Measurements from ENCODE around the gene SEPTIN1. TPM values are rescaled to one million over a fixed set of nuclear protein-coding genes. Genes with fewer than 3 reads are reported as not detected.

SEPTIN1 gene
- total and polyA plus RNA-seq, 2 donors (not counting 3 experiments of a cell fraction or from before 2014, with no cell fraction given) = 0.07 to 0.75 TPM

DNA sequence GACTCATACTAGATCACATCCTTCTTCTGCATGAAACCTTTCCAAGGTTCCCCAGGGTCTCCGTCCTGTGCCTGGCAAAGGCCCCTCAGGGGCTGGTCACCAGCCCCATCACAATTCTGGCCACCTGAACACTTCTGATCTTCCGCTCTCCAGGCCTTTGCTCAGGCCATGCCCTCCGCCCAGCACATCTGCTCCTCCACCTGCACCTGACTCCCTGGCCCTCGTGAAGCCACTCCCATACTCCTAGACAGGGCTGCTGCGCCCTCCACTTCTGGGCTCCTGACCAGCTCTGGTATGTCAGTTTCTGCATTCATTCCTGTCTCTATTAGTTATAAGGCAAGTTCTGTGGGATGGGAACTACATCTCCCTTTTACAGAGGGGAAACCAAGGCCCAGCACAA lies 9.6 kb downstream of the SEPTIN1 start:
- intact Hi-C loops (cut with micrococcal nuclease) = no loop called here
- Histone ChIP-seq H3K9me3 (replicated peaks; ENCODE audit: control insufficient read depth, insufficient read depth, low read length) (no peaks in the 10 kb centered on the region), H3K27me3 (ENCODE audit: control insufficient read depth in 2 of 2, insufficient read depth in 2 of 2, low read length in 2 of 2) (no peaks in the 10 kb centered on the region), H2AFZ (ENCODE audit: low read depth, low read length) (no peak overlapping the region), H4K20me1 (replicated peaks; ENCODE audit: control insufficient read depth, extremely low read depth, insufficient read depth, low read length) (no peaks in the 10 kb centered on the region), H3K4me3 (replicated peaks in 1 of 3; ENCODE audit: insufficient read depth in 1 of 3, low read depth in 1 of 3, low read length in 3 of 3) (no peak overlapping the region), H3K9me1 (replicated peaks; ENCODE audit: control insufficient read depth, extremely low read depth, insufficient read depth, low read length) (no peaks in the 10 kb centered on the region), H3K36me3 (ENCODE audit: control insufficient read depth in 2 of 2, extremely low read depth in 1 of 2, insufficient read depth in 2 of 2, low read length in 2 of 2) (no peaks in the 10 kb centered on the region), H3K4me2 (ENCODE audit: insufficient read depth, low read length) (no peak overlapping the region), H3K79me2 (ENCODE audit: control insufficient read depth, insufficient read depth, low read length) (peaks cover 22% of the 10 kb centered on the region), H3K27ac (ENCODE audit: insufficient read depth, low read depth, low read length) (no peak overlapping the region), H3K9ac (replicated peaks; ENCODE audit: extremely low read depth, insufficient read depth, low read length) (no peak overlapping the region), H3K4me1 (ENCODE audit: control insufficient read depth, extremely low read depth, insufficient read depth, low read length) (peaks cover 21% of the 10 kb centered on the region)
- no peak for DNase-seq (ENCODE audit: low read depth, low spot score)
- no TSS peak for BruUV-seq (replicated peaks)
- POLR2A ChIA-PET = no interaction called here
- FAIRE-seq = no peak
- TF ChIP-seq FOS (IDR thresholded peaks at IDR 0.05; ENCODE audit: borderline replicate concordance, insufficient read depth, low read length) (no peak), POLR2A (IDR thresholded peaks at IDR 0.05; ENCODE audit: low read depth, low read length) (no peak), MYC (IDR thresholded peaks at IDR 0.05; ENCODE audit: low read depth, low read length) (no peak), JUN (IDR thresholded peaks at IDR 0.05; ENCODE audit: borderline replicate concordance, insufficient read depth, insufficient read length, low read depth) (no peak), MAX (IDR thresholded peaks at IDR 0.05; ENCODE audit: insufficient read depth, insufficient read length) (no peak), EZH2 (IDR thresholded peaks at IDR 0.05; ENCODE audit: borderline replicate concordance, low read depth, low read length, severe bottlenecking) (no peak), GATA2 (IDR thresholded peaks at IDR 0.05; ENCODE audit: insufficient read depth, insufficient read length, low read depth, low read length) (no peak), POLR2AphosphoS5 (IDR thresholded peaks at IDR 0.05; ENCODE audit: insufficient read depth, low read depth, low read length) (no peak)
- TF ChIP-seq, protein P1, sequence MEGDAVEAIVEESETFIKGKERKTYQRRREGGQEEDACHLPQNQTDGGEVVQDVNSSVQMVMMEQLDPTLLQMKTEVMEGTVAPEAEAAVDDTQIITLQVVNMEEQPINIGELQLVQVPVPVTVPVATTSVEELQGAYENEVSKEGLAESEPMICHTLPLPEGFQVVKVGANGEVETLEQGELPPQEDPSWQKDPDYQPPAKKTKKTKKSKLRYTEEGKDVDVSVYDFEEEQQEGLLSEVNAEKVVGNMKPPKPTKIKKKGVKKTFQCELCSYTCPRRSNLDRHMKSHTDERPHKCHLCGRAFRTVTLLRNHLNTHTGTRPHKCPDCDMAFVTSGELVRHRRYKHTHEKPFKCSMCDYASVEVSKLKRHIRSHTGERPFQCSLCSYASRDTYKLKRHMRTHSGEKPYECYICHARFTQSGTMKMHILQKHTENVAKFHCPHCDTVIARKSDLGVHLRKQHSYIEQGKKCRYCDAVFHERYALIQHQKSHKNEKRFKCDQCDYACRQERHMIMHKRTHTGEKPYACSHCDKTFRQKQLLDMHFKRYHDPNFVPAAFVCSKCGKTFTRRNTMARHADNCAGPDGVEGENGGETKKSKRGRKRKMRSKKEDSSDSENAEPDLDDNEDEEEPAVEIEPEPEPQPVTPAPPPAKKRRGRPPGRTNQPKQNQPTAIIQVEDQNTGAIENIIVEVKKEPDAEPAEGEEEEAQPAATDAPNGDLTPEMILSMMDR (IDR thresholded peaks at IDR 0.05; ENCODE audit: extremely low read depth in 1 of 2, insufficient read depth in 1 of 2, low read depth in 1 of 2, low read length in 2 of 2) = no peak
- CTCF ChIA-PET = no interaction called here
- dilution Hi-C loops (cut with MboI; ENCODE audit: extremely low pct_ligation_motif_present, low sequenced_read_pairs) = no loop called here

All from endothelial cell of umbilical vein (primary cell).